Prostate gland (tissue), 2 donors: Measurements from ENCODE around the gene HSD3B1. TPM values are rescaled to one million over a fixed set of nuclear protein-coding genes. Genes with fewer than 3 reads are reported as not detected.

Source experiments
- DNase-seq: peaks from one replicate; pipeline ENCODE4 v3.0.0-alpha.2; 2019; ENCODE audit warnings: low spot score
- H3K27ac ChIP-seq, 2 donors: fragments of 200-600 bp; sonication (generic); 2 replicates each; pipeline ENCODE4 v1.5.1; 2017 to 2019
- H3K27me3 ChIP-seq: fragments of 200-600 bp; sonication (generic); replicated peaks from 2 replicates; pipeline ENCODE4 v1.5.1; 2019; ENCODE audit not compliant: insufficient read depth
- H3K36me3 ChIP-seq, 2 donors: fragments of 200-600 bp; sonication (generic); 1 replicate in 1 of 2; 2 replicates in 1 of 2; pipeline versions ENCODE4 v1.5.1 to v1.8.1; 2017 to 2019
- H3K4me1 ChIP-seq: fragments of 200-600 bp; sonication (generic); replicated peaks from 2 replicates; pipeline ENCODE4 v1.5.1; 2019
- H3K4me3 ChIP-seq, 2 donors: fragments of 200-600 bp; sonication (generic); 2 replicates each; pipeline ENCODE4 v1.5.1; 2017 to 2019
- H3K9me3 ChIP-seq: fragments of 200-600 bp; sonication (generic); 2 replicates; pipeline ENCODE4 v1.5.1; 2017
- POLR2A ChIP-seq: fragments of 450-650 bp; IDR thresholded peaks from one replicate; pipeline ENCODE4 v1.6.1; 2016; ENCODE audit warnings: antibody characterized with exemption, mild to moderate bottlenecking
- POLR2AphosphoS5 ChIP-seq: sonication (generic); formaldehyde crosslinking; IDR thresholded peaks from one replicate; pipeline ENCODE4 v1.6.1; 2017; ENCODE audit warnings: antibody characterized with exemption
- WGBS: methylation state at CpG from one replicate; pipeline ENCODE4 v1.1.5; 2018; 5-methylcytosine and 5-hydroxymethylcytosine counted together
- intact Hi-C: fragments of 100-400 bp; cut with DNase I; formaldehyde crosslinking; loops from one replicate; pipeline ENCODE4 v1.14.2; 2022
- total RNA-seq, 2 donors: library from RNA; depleted of rRNA; stranded (reverse); fragments of >200 nt; gene quantifications; one replicate each; pipeline ENCODE4 v1.1.0, GENCODE V29; 2016
- TF ChIP-seq, protein P1 (sequence below), 4 experiments: fragments of 200-600 bp in 2 of 4; fragments of 450-650 bp in 2 of 4; sonication (generic) in 2 of 4; IDR thresholded peaks; 1 replicate in 3 of 4; 2 replicates in 1 of 4; pipeline ENCODE4 v1.5.1; 2016 to 2019; ENCODE audit warnings: antibody characterized with exemption in 4 of 4, mild to moderate bottlenecking in 2 of 4, moderate library complexity in 2 of 4

The HSD3B1 gene
- total RNA-seq: not detected

DNA sequence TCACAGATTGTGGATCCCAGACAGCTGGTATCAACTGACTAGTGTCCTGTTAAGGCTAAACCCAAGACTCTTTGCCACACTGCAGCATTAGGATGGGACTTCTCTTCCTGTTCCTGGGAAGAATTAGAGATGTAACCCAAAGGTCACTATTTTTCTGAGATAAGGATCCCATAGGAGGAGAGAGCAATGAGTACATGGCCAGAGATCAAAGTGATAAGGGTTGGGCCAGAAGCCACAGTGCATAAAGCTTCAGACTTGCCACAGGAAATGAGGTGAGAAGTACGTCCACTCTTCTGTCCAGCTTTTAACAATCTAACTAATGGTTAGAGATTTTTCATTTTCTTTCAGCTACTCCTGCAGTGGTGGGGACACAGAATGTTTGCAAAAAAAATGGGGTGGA is at the start of gene HSD3B1:
Gene HSD3B1, plus strand, starts transcription at position 270 of the 400 bp plus-strand sequence. CDS start 267 bp downstream, outside the sequence.
- WGBS: 54% methylated on average over 1 of the region's 1 CpG
- intact Hi-C loops: no loop called here
- H3K27me3 ChIP-seq: no peaks in the 10 kb centered on the region

DNA sequence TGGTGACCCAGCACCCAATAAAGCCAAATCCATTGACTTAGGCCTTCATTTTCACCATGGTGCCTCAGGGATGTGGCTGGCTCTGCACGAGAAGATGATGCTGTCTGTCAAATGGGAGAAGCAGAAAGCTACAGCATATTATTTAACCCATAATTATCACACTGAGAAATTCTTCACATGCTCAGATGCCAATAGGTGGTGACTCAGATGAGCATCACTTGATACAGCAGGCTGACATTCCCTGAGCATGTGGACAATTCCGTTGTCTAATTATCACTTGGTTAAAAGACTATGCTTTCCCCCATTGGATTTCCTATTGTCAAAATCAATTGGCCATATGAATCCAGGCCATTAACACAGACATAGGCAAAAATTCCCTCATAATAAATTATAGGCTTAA is 44.0 kb upstream of the HSD3B1 start:
- no peaks in the 10 kb centered on the region for H3K36me3 ChIP-seq
- H3K27me3 ChIP-seq: no peaks in the 10 kb centered on the region
- no peak overlapping the region for H3K4me3 ChIP-seq
- no peaks in the 10 kb centered on the region for H3K9me3 ChIP-seq
- DNase-seq: no peak
- H3K4me1 ChIP-seq: no peaks in the 10 kb centered on the region
- TF ChIP-seq POLR2A: no peak
- TF ChIP-seq, protein P1, sequence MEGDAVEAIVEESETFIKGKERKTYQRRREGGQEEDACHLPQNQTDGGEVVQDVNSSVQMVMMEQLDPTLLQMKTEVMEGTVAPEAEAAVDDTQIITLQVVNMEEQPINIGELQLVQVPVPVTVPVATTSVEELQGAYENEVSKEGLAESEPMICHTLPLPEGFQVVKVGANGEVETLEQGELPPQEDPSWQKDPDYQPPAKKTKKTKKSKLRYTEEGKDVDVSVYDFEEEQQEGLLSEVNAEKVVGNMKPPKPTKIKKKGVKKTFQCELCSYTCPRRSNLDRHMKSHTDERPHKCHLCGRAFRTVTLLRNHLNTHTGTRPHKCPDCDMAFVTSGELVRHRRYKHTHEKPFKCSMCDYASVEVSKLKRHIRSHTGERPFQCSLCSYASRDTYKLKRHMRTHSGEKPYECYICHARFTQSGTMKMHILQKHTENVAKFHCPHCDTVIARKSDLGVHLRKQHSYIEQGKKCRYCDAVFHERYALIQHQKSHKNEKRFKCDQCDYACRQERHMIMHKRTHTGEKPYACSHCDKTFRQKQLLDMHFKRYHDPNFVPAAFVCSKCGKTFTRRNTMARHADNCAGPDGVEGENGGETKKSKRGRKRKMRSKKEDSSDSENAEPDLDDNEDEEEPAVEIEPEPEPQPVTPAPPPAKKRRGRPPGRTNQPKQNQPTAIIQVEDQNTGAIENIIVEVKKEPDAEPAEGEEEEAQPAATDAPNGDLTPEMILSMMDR (IDR thresholded peaks at IDR 0.05): no peak
- no peak for TF ChIP-seq POLR2AphosphoS5
- intact Hi-C loops: no loop called here
- no peak overlapping the region for H3K27ac ChIP-seq
- WGBS: 91% methylated on average over 2 of the region's 2 CpGs

More for the DNA sequence above, at the start of gene HSD3B1:
- no peak within 1 kb of the TSS for H3K27ac ChIP-seq
- no peaks in the 10 kb centered on the region for H3K36me3 ChIP-seq
- no peak for DNase-seq
- no peaks in the 10 kb centered on the region for H3K4me1 ChIP-seq
- no peak within 1 kb of the TSS for H3K4me3 ChIP-seq
- no peaks in the 10 kb centered on the region for H3K9me3 ChIP-seq
- TF ChIP-seq POLR2A (no peak), POLR2AphosphoS5 (no peak)
- TF ChIP-seq, protein P1 (IDR thresholded peaks at IDR 0.05): no peak

DNA sequence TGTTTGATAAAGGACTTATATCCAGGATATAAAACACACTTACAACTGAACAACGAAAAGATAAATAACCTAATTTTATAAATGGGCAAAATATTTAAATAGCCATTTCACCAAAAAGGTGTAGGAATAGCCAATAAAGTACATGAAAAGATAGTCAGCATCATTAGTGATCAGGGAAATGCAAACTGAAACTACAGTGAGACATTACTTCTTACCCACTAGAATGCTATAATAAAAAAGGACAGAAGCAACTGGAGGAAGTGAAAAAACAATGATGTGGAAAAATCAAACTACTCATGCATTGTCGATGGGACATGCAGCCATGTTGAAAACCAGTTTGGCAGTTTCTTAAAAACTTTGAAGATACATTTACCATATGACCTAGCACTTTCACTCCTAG is 43.4 kb upstream of the HSD3B1 start:
- no peak for DNase-seq
- no peaks in the 10 kb centered on the region for H3K27me3 ChIP-seq
- no peaks in the 10 kb centered on the region for H3K9me3 ChIP-seq
- intact Hi-C loops: no loop called here
- no peak for TF ChIP-seq POLR2A
- TF ChIP-seq POLR2AphosphoS5: no peak
- TF ChIP-seq, protein P1 (IDR thresholded peaks at IDR 0.05): no peak
- no peak overlapping the region for H3K27ac ChIP-seq
- WGBS: 91% methylated on average over 2 of the region's 2 CpGs
- H3K4me1 ChIP-seq: no peaks in the 10 kb centered on the region
- H3K4me3 ChIP-seq: no peak overlapping the region
- no peaks in the 10 kb centered on the region for H3K36me3 ChIP-seq

DNA sequence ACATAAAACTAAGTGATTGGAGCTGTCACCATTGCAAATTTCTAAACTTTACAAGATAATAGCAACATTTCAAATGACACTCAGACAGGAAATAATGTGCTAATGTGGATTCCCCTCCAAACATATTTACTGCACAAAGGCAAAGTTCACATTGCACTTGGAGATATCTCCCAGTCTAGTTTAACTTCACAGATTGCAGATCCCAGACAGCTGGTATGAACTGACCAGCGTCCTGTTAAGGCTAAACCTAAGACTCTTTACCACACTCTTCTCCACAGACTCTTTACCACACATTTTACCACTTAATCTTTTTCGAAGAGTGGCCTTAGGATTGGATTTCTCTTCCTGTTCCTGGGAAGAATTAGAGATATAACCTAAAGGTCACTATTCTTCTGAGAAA is 40.6 kb upstream of the HSD3B1 start:
- Histone ChIP-seq H3K27ac (no peak overlapping the region), H3K9me3 (no peaks in the 10 kb centered on the region), H3K36me3 (no peaks in the 10 kb centered on the region), H3K4me1 (no peaks in the 10 kb centered on the region), H3K4me3 (no peak overlapping the region), H3K27me3 (no peaks in the 10 kb centered on the region)
- DNase-seq: no peak
- 81% methylated on average over 2 of the region's 2 CpGs for WGBS
- no peak for TF ChIP-seq POLR2AphosphoS5
- TF ChIP-seq, protein P1 (IDR thresholded peaks at IDR 0.05): no peak
- intact Hi-C loops: no loop called here

DNA sequence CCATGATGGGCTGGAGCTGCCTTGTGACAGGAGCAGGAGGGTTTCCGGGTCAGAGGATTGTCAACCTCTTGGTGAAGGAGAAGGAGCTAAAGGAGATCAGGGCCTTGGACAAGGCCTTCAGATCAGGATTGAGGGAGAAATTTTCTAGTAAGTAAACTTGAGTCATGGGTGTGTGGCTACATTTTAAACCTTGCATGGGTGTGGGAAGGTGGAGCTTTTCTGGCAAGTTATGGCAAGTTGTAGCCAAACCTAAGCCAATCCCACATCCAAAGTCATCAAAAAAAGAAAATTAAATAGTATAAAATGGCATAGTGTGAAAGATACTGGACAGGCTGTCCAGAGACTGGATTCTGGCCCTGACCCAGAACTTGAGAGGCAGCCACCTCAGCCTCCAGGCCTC is 39.8 kb upstream of the HSD3B1 start:
- TF ChIP-seq POLR2A (no peak), POLR2AphosphoS5 (no peak)
- TF ChIP-seq, protein P1 (IDR thresholded peaks at IDR 0.05): no peak
- intact Hi-C loops: no loop called here
- WGBS: 100% methylated on average over 1 of the region's 1 CpG
- H3K4me1 ChIP-seq: peaks cover under 1% of the 10 kb centered on the region
- no peaks in the 10 kb centered on the region for H3K36me3 ChIP-seq
- H3K27me3 ChIP-seq: no peaks in the 10 kb centered on the region
- H3K27ac ChIP-seq: no peak overlapping the region
- no peak for DNase-seq
- H3K9me3 ChIP-seq: no peaks in the 10 kb centered on the region
- H3K4me3 ChIP-seq: no peak overlapping the region
